Neural progenitor cell (in vitro differentiated cells): ENCODE measurements around the gene RBBP4. TPM values are rescaled to one million over a fixed set of nuclear protein-coding genes. Genes with fewer than 3 reads are reported as not detected.
"Not testable (repeated sequence)": the region's sequence is repeated elsewhere in the genome, so short reads cannot be mapped to it uniquely, and the experiment has no call there.

ENCODE experiments used
- DNase-seq: peaks from one replicate; pipeline ENCODE4 v3.0.0-alpha.2; 2016; ENCODE audit warnings: low spot score
- H2AFZ ChIP-seq: fragments of 200-600 bp; sonication (generic); replicated peaks from 2 replicates; pipeline ENCODE4 v1.6.1; 2016; ENCODE audit warnings: antibody characterized with exemption
- H3F3A ChIP-seq: fragments of 200-600 bp; sonication (generic); 2 replicates; pipeline ENCODE4 v1.6.1; 2016; ENCODE audit warnings: antibody characterized with exemption, low read depth
- H3K27ac ChIP-seq: fragments of 200-600 bp; sonication (generic); 2 replicates; pipeline ENCODE4 v1.5.1; 2016; ENCODE audit warnings: mild to moderate bottlenecking
- H3K27me3 ChIP-seq: fragments of 200-600 bp; sonication (generic); 2 replicates; pipeline ENCODE4 v1.6.1; 2016; ENCODE audit warnings: mild to moderate bottlenecking, moderate library complexity
- H3K36me3 ChIP-seq: fragments of 200-600 bp; sonication (generic); 2 replicates; pipeline ENCODE4 v1.5.1; 2016
- H3K4me1 ChIP-seq: fragments of 200-600 bp; sonication (generic); 2 replicates; pipeline ENCODE4 v1.6.1; 2016; ENCODE audit warnings: mixed run types
- H3K4me2 ChIP-seq: fragments of 200-600 bp; sonication (generic); 2 replicates; pipeline ENCODE4 v1.6.1; 2016
- H3K4me3 ChIP-seq: fragments of 200-600 bp; sonication (generic); 2 replicates; pipeline ENCODE4 v1.5.1; 2016
- H3K79me2 ChIP-seq: fragments of 200-600 bp; sonication (generic); 2 replicates; pipeline ENCODE4 v1.6.1; 2016; ENCODE audit warnings: low read depth
- H3K9ac ChIP-seq: fragments of 200-600 bp; sonication (generic); 2 replicates; pipeline ENCODE4 v1.6.1; 2016
- H3K9me3 ChIP-seq: fragments of 200-600 bp; sonication (generic); 2 replicates; pipeline ENCODE4 v1.5.1; 2016; ENCODE audit warnings: low read depth
- H4K20me1 ChIP-seq: fragments of 200-600 bp; sonication (generic); 2 replicates; pipeline ENCODE4 v1.6.1; 2016; ENCODE audit warnings: low read depth
- H3K27ac Mint-ChIP-seq: 3 replicates; pipeline ENCODE4 v1.8.0; 2021; ENCODE audit warnings: mixed read lengths
- H3K27me3 Mint-ChIP-seq: 2 replicates; pipeline ENCODE4 v1.8.0; 2022; ENCODE audit warnings: low read depth, mild to moderate bottlenecking, inconsistent platforms, moderate library complexity, mixed read lengths; ENCODE audit not compliant: insufficient read depth
- H3K36me3 Mint-ChIP-seq: 3 replicates; pipeline ENCODE4 v1.8.0; 2021; ENCODE audit warnings: mixed read lengths
- H3K4me1 Mint-ChIP-seq: 3 replicates; pipeline ENCODE4 v1.8.0; 2021; ENCODE audit warnings: mixed read lengths
- H3K4me3 Mint-ChIP-seq: 3 replicates; pipeline ENCODE4 v1.8.0; 2021; ENCODE audit warnings: mild to moderate bottlenecking, moderate library complexity, mixed read lengths
- H3K9me3 Mint-ChIP-seq: 3 replicates; pipeline ENCODE4 v1.8.0; 2020; ENCODE audit warnings: mixed read lengths
- CTCF ChIP-seq: fragments of 200-600 bp; sonication (generic); IDR thresholded peaks from 2 replicates; pipeline ENCODE4 v1.5.1; 2017; ENCODE audit warnings: antibody characterized with exemption, mild to moderate bottlenecking
- EZH2 ChIP-seq: fragments of 200-600 bp; sonication (generic); IDR thresholded peaks from 2 replicates; pipeline ENCODE4 v1.6.1; 2017; ENCODE audit warnings: antibody characterized with exemption, mild to moderate bottlenecking, moderate library complexity
- EZH2phosphoT487 ChIP-seq: fragments of 200-600 bp; sonication (generic); IDR thresholded peaks from 2 replicates; pipeline ENCODE4 v1.6.1; 2017; ENCODE audit warnings: antibody characterized with exemption
- total RNA-seq: library from RNA; depleted of rRNA; stranded (reverse); fragments of >200 nt; gene quantifications from 2 replicates; pipeline ENCODE4 v1.2.3, GENCODE V29; 2015; ENCODE audit warnings: low replicate concordance

RBBP4 gene
- total RNA-seq, 1 donor from 2014 or later = 474 TPM

GRCh38 chr1:32706491-32706890, 55.5 kb downstream of the RBBP4 start:
- TF ChIP-seq EZH2 (no peak), CTCF (no peak), EZH2phosphoT487 (no peak)
- H3K4me3 Mint-ChIP-seq = no peak overlapping the region
- Histone ChIP-seq H3K4me1 (peaks cover 15% of the 10 kb centered on the region), H3K79me2 (no peaks in the 10 kb centered on the region), H3K4me3 (no peak overlapping the region), H3K9me3 (no peaks in the 10 kb centered on the region), H3K27ac (no peak overlapping the region), H3K9ac (no peak overlapping the region), H3K4me2 (no peak overlapping the region), H3K36me3 (no peaks in the 10 kb centered on the region), H3F3A (peaks cover 5% of the 10 kb centered on the region), H3K27me3 (peaks cover 34% of the 10 kb centered on the region), H2AFZ (no peak overlapping the region), H4K20me1 (no peaks in the 10 kb centered on the region)
- H3K36me3 Mint-ChIP-seq = no peaks in the 10 kb centered on the region
- peaks cover 22% of the 10 kb centered on the region for H3K27me3 Mint-ChIP-seq
- DNase-seq = no peak
- H3K9me3 Mint-ChIP-seq = no peaks in the 10 kb centered on the region
- H3K4me1 Mint-ChIP-seq = peaks cover 20% of the 10 kb centered on the region
- no peak overlapping the region for H3K27ac Mint-ChIP-seq

DNA sequence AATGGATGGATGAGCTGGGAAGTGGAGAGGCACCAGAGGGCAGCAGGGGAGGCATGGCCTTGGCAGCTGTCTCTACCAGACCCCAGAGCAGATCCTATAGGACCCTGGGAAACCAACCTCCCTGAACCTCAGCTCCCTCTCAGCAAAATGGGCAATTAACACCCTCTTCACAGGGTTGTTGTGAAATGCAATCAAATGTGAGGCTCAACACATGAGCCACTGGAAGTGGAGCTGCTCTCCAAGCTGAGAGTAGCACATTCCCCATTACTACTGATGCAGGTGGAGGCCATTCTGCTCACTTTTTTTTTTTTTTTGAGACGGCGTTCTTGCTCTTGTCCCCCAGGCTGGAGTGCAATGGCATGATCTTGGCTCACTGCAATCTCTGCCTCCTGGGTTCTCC, 58.1 kb downstream of the RBBP4 start:
- TF ChIP-seq EZH2 (no peak), EZH2phosphoT487 (no peak), CTCF (no peak)
- peaks cover 8% of the 10 kb centered on the region for H3K27me3 ChIP-seq
- no peak overlapping the region for H3K27ac Mint-ChIP-seq
- no peaks in the 10 kb centered on the region for H3K79me2 ChIP-seq
- no peak overlapping the region for H3K27ac ChIP-seq
- H3K27me3 Mint-ChIP-seq = peaks cover 10% of the 10 kb centered on the region
- no peak overlapping the region for H2AFZ ChIP-seq
- no peak for DNase-seq
- H3K9ac ChIP-seq = no peak overlapping the region
- peak overlapping the region; percentile 57 for H3K4me3 Mint-ChIP-seq
- no peak overlapping the region for H3K4me3 ChIP-seq
- peaks cover 7% of the 10 kb centered on the region for H3K4me1 ChIP-seq
- H3K9me3 Mint-ChIP-seq = no peaks in the 10 kb centered on the region
- no peak overlapping the region for H3K4me2 ChIP-seq
- H3K9me3 ChIP-seq = no peaks in the 10 kb centered on the region
- H3K4me1 Mint-ChIP-seq = peaks cover 11% of the 10 kb centered on the region
- no peaks in the 10 kb centered on the region for H3K36me3 Mint-ChIP-seq
- no peaks in the 10 kb centered on the region for H3K36me3 ChIP-seq
- peaks cover 7% of the 10 kb centered on the region for H3F3A ChIP-seq
- no peaks in the 10 kb centered on the region for H4K20me1 ChIP-seq

DNA sequence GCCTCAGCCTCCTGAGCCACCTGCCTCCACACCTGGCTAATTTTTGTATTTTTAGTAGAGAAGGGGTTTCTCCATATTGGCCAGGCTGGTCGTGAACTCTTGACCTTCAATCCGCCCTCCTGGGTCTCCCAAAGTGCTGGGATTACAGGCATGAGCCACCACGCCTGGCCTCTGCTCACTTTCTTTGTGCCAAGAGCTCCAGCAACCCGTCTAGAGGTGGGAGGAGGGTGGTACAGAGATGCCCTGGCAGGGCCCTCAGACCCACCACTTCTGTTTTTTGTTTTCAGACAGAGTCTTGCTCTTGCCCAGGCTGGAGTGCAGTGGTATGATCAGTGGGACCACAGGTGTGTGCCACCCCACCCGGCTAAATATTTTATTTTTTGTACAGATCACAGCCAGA, 58.5 kb downstream of the RBBP4 start:
- Mint-ChIP-seq H3K27ac (no peak overlapping the region), H3K4me1 (peaks cover 13% of the 10 kb centered on the region), H3K36me3 (no peaks in the 10 kb centered on the region), H3K4me3 (no peak overlapping the region), H3K9me3 (no peaks in the 10 kb centered on the region), H3K27me3 (peaks cover 10% of the 10 kb centered on the region)
- TF ChIP-seq CTCF (no peak), EZH2 (no peak), EZH2phosphoT487 (no peak)
- no peaks in the 10 kb centered on the region for H3K9me3 ChIP-seq
- no peak for DNase-seq
- peaks cover 7% of the 10 kb centered on the region for H3F3A ChIP-seq
- no peak overlapping the region for H3K4me3 ChIP-seq
- H3K4me2 ChIP-seq = no peak overlapping the region
- H3K27me3 ChIP-seq = peaks cover 4% of the 10 kb centered on the region
- H3K4me1 ChIP-seq = peaks cover 7% of the 10 kb centered on the region
- H3K36me3 ChIP-seq = no peaks in the 10 kb centered on the region
- H3K27ac ChIP-seq = no peak overlapping the region
- H3K79me2 ChIP-seq = no peaks in the 10 kb centered on the region
- H4K20me1 ChIP-seq = no peaks in the 10 kb centered on the region
- no peak overlapping the region for H2AFZ ChIP-seq
- H3K9ac ChIP-seq = no peak overlapping the region

DNA sequence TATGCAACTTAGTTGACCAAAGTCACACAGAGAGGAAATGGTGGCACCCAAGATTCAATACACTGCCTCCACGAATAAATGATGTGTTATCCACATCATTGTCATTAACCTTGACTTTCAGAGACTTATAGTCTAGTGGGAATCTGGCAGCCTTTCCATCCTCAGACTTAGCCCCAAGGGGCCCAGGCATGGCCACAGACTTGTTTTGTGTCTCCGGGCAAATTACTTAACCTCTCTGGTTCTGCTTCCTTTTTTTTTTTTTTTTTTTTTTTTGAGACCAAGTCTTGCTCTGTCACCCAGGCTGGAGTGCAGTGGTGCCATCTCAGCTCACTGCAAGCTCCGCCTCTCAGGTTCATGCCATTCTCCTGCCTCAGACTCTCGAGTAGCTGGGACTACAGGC, 60.2 kb downstream of the RBBP4 start:
- H3K4me3 Mint-ChIP-seq, H3K79me2 ChIP-seq, H3K36me3 Mint-ChIP-seq, H3K36me3 ChIP-seq, H3K4me1 ChIP-seq, H3K27ac ChIP-seq, H3K9me3 ChIP-seq, H3K9ac ChIP-seq, H4K20me1 ChIP-seq, H3K27ac Mint-ChIP-seq, H3K9me3 Mint-ChIP-seq, H2AFZ ChIP-seq, H3K4me3 ChIP-seq, H3K27me3 ChIP-seq, H3K4me2 ChIP-seq, DNase-seq, H3K27me3 Mint-ChIP-seq, H3F3A ChIP-seq: not testable (repeated sequence)
- peaks cover 13% of the 10 kb centered on the region for H3K4me1 Mint-ChIP-seq
